ENCODE data around the gene NPIPA3.
"Not testable (repeated sequence)": the region's sequence is repeated elsewhere in the genome, so short reads cannot be mapped to it uniquely, and the experiment has no call there.

Gene NPIPA3

DNA sequence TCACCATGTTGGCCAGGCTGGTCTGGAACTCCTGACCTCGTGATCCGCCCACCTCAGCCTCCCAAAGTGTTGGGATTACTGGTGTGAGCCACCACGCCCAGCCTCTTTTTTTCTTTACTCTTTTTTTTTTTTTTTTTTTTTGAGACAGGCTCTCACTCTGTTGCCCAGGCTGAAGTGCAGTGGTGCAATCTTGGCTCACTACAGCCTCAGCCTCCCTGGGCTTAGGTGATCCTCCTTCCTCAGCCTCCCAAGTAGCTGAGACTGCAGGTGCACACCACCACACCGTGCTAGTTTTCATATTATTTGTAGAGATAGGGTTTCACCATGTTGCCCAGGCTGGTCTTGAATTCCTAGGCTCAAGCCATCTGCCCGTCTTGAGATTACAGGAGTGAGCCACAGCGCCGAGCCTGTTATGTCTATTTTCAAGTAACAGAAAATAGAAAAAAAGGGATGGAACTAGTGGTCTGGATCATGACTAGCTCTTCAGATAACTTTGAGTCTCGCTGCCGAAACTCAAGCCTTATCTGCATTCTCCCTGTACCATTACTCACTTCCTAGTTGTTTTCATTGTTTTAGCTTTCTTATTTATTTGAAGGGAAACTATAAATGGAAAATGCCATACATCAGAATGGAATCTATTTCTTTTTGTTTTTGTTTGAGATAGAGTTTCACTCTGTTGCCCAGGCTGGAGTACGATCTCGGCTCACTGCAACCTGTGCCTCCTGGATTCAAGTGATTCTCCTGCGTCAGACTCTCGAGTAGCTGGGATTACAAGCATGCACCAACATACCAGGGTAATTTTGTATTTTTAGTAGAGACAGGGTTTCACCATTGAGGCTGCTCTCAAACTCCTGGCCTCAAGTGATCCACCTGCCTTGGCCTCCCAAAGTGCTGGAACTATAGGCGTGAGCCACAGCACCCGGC, 17.1 kb upstream of the NPIPA3 start:
- H3K27ac Mint-ChIP-seq; intact Hi-C loops (cut with micrococcal nuclease); H3K9me3 Mint-ChIP-seq; H3K27me3 Mint-ChIP-seq; H3K36me3 Mint-ChIP-seq (ENCODE audit: low read depth); H3K4me1 Mint-ChIP-seq (ENCODE audit: low read depth); H3K4me3 Mint-ChIP-seq: not testable (repeated sequence)

DNA sequence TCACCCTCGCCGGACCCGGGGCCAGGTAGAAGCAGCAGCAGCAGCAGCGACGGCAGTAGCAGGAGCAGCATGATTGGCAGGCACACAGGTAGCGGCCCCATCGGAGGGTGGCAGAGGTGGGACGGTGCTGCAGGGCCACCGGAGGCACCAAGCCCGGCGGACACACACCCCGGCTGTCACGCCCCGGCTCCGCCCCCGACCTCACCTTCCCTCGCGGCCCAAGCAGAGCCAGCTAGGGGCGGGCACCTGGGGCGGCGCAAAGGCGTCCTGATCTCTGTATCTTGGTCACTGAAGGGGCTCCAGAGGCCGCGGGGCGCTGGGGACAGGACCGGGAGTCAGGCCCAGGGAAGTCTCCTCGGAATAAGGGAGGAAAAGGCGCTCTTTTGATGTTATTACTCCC, 9.1 kb upstream of the NPIPA3 start, which contains the start of gene PLA2G10:
PLA2G10 (minus strand) TSS at position 180 of the 400 bp plus-strand sequence; CDS start at position 101, 79 bp downstream.
- H3K36me3 Mint-ChIP-seq (ENCODE audit: low read depth); H3K27me3 Mint-ChIP-seq; H3K9me3 Mint-ChIP-seq; H3K4me1 Mint-ChIP-seq (ENCODE audit: low read depth); H3K4me3 Mint-ChIP-seq; intact Hi-C loops (cut with micrococcal nuclease); H3K27ac Mint-ChIP-seq: not testable (repeated sequence)

DNA sequence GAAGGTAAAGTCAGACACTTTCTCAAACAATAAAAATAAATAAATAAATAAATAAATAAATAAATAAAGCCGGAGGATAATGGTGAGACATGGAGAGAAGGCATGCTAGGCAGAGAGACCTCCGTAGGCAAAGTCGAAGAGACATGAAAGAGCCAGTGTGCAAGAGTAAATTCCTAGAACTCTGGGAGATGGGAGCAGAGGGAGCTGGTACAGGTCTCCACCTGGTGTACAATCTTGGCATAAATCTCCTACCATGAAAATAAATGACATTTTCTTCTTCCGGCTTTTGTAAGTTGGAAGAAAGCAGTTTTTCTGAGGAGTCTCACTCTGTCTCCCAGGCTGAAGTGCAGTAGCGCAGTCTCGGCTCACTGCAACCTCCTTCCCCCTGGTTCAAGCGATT, 1.4 kb upstream of the NPIPA3 start:
- H3K36me3 Mint-ChIP-seq (ENCODE audit: low read depth); H3K4me1 Mint-ChIP-seq (ENCODE audit: low read depth); H3K4me3 Mint-ChIP-seq; H3K9me3 Mint-ChIP-seq; H3K27me3 Mint-ChIP-seq; H3K27ac Mint-ChIP-seq; intact Hi-C loops (cut with micrococcal nuclease): not testable (repeated sequence)

DNA sequence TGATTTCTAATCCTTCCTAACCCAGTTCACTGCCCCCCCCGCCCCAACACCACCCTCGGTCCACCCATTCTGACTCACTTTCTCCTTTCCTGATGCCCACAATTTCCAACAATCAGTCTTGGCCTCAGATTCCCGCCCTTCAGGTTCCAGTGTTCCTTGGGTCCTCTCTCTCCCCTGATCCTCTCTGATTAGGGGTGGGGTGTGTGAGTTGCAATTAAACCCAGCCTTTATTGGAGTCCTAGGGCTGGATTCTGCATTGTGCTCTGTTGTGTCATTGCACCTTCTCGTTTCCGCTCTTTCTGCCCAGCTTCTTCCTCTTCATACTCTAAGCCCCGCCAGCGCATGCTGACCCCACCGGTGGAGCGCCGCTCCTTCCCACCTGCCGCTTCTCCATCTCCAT, 539 bp upstream of the NPIPA3 start:
- H3K4me1 Mint-ChIP-seq (ENCODE audit: low read depth); H3K9me3 Mint-ChIP-seq; H3K27me3 Mint-ChIP-seq; intact Hi-C loops (cut with micrococcal nuclease); H3K4me3 Mint-ChIP-seq; H3K36me3 Mint-ChIP-seq (ENCODE audit: low read depth); H3K27ac Mint-ChIP-seq: not testable (repeated sequence)

DNA sequence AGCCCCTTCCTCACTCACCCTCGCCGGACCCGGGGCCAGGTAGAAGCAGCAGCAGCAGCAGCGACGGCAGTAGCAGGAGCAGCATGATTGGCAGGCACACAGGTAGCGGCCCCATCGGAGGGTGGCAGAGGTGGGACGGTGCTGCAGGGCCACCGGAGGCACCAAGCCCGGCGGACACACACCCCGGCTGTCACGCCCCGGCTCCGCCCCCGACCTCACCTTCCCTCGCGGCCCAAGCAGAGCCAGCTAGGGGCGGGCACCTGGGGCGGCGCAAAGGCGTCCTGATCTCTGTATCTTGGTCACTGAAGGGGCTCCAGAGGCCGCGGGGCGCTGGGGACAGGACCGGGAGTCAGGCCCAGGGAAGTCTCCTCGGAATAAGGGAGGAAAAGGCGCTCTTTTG, 30.0 kb downstream of the NPIPA3 start:
- intact Hi-C loops (cut with micrococcal nuclease); H3K4me3 Mint-ChIP-seq; H3K27me3 Mint-ChIP-seq; H3K36me3 Mint-ChIP-seq (ENCODE audit: low read depth); H3K27ac Mint-ChIP-seq; H3K4me1 Mint-ChIP-seq (ENCODE audit: low read depth); H3K9me3 Mint-ChIP-seq: not testable (repeated sequence)

DNA sequence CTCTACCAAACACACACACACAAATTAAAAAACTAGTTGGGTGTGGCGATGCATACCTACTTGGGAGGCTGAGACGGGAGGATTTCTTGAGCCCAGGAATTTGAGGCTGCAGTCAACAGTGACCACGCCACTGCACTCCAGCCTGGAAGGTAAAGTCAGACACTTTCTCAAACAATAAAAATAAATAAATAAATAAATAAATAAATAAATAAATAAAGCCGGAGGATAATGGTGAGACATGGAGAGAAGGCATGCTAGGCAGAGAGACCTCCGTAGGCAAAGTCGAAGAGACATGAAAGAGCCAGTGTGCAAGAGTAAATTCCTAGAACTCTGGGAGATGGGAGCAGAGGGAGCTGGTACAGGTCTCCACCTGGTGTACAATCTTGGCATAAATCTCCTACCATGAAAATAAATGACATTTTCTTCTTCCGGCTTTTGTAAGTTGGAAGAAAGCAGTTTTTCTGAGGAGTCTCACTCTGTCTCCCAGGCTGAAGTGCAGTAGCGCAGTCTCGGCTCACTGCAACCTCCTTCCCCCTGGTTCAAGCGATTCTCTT, 37.7 kb downstream of the NPIPA3 start:
- H3K4me3 Mint-ChIP-seq; H3K27me3 Mint-ChIP-seq; H3K27ac Mint-ChIP-seq; H3K4me1 Mint-ChIP-seq (ENCODE audit: low read depth); intact Hi-C loops (cut with micrococcal nuclease); H3K9me3 Mint-ChIP-seq; H3K36me3 Mint-ChIP-seq (ENCODE audit: low read depth): not testable (repeated sequence)

DNA sequence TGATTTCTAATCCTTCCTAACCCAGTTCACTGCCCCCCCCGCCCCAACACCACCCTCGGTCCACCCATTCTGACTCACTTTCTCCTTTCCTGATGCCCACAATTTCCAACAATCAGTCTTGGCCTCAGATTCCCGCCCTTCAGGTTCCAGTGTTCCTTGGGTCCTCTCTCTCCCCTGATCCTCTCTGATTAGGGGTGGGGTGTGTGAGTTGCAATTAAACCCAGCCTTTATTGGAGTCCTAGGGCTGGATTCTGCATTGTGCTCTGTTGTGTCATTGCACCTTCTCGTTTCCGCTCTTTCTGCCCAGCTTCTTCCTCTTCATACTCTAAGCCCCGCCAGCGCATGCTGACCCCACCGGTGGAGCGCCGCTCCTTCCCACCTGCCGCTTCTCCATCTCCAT, 38.6 kb downstream of the NPIPA3 start:
- H3K27me3 Mint-ChIP-seq; H3K4me1 Mint-ChIP-seq (ENCODE audit: low read depth); intact Hi-C loops (cut with micrococcal nuclease); H3K9me3 Mint-ChIP-seq; H3K27ac Mint-ChIP-seq; H3K36me3 Mint-ChIP-seq (ENCODE audit: low read depth); H3K4me3 Mint-ChIP-seq: not testable (repeated sequence)

DNA sequence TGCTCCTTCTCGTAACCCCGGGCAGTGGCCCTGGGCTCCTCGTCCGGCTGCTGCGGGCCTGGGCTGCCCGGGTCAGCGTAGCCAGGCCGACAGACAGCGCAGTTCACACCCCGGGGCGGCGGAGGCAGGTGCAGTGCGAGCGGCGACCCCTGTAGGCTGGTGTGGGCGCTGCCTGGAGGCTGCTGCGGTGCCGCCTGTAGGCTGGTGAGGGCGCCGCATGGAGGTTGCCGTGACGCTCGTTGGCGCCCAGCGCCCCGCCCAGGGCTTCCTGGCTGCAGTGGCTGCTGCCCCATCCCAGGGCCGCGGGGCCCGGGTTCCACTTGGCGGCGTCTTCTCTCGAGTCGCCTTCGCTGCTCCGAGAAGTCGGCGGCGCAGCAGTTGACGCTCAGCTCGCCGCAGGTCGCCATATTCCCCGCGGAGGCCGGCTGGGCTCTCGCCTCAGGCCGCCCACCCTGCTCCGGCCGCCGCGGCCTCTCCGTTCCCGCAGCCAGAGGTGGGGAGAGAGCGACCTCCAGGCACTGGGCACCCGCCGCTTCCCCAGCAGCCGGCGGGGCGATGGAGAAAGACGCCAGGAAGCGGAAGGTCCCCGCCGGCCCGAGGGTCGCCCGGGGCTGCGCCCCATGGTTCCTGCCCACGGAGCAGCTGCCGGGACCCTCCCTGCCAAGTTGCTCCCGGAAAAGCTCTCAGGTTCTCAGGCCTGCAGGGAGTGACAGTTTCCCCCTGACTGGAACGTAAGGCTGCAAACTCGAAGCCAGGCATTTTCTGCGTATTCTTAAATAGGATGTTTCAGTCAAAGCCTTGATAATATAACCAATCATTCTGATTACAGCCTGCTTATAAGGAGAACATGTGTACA, 39.3 kb downstream of the NPIPA3 start, which contains the start of gene NPIPA2:
NPIPA2 (plus strand) TSS at position 261 of the 856 bp plus-strand sequence. CDS start 5,533 bp downstream, outside the sequence.
- H3K9me3 Mint-ChIP-seq; H3K27ac Mint-ChIP-seq; intact Hi-C loops (cut with micrococcal nuclease); H3K4me1 Mint-ChIP-seq (ENCODE audit: low read depth); H3K27me3 Mint-ChIP-seq; H3K4me3 Mint-ChIP-seq; H3K36me3 Mint-ChIP-seq (ENCODE audit: low read depth): not testable (repeated sequence)

DNA sequence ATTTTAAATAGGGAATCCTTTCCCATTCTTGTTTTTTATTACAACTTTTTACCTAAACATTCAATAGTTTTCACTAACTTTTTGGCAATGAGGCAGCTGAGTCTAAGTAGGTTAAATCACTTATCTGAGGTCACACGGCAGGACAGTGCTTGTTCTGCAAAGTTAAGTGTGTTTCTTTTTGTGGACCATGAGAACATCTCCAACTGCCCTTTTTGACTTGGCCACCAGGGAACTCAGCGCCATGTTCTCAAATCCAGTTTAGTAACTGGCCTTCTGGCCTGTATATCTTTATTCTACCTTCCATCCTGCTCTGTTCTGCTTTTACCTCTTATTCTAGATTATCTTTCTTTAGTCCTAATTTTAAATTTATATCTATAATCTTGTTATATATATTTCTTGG, 70.4 kb downstream of the NPIPA3 start:
- H3K4me3 Mint-ChIP-seq; H3K27ac Mint-ChIP-seq; H3K9me3 Mint-ChIP-seq; intact Hi-C loops (cut with micrococcal nuclease); H3K36me3 Mint-ChIP-seq (ENCODE audit: low read depth); H3K27me3 Mint-ChIP-seq; H3K4me1 Mint-ChIP-seq (ENCODE audit: low read depth): not testable (repeated sequence)

DNA sequence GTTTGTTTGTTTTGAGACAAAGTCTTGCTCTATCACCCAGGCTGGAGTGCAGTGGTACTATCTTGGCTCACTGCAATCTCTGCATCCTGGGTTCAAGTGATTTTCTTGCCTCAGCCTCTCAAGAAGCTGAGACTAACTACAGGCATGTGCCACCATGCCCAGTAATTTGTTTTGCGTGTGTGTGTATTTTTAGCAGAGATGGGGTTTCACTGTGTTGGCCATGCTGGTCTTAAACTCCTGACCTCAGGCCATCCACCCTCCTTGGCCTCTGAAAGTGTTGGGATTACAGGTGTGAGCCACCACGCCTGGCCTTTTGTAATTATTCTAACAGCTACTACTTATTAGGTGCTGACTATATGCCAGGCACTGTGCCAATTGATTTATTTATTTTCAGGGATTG, 72.4 kb downstream of the NPIPA3 start:
- H3K4me1 Mint-ChIP-seq (ENCODE audit: low read depth); H3K27me3 Mint-ChIP-seq; H3K9me3 Mint-ChIP-seq; H3K36me3 Mint-ChIP-seq (ENCODE audit: low read depth); H3K27ac Mint-ChIP-seq; H3K4me3 Mint-ChIP-seq; intact Hi-C loops (cut with micrococcal nuclease): not testable (repeated sequence)
